Ishikawa (cell line): Measurements from ENCODE around the gene SLC25A2.

Experiments used
- EP300 ChIP-seq: IDR thresholded peaks from 2 replicates; pipeline ENCODE4 v1.6.1; 2012; ENCODE audit warnings: borderline replicate concordance
- MAX ChIP-seq: IDR thresholded peaks from 2 replicates; pipeline ENCODE4 v1.6.1; 2012
- REST ChIP-seq: IDR thresholded peaks from 2 replicates; pipeline ENCODE4 v1.6.1; 2012; ENCODE audit warnings: low read depth, mild to moderate bottlenecking
- TCF12 ChIP-seq: IDR thresholded peaks from 2 replicates; pipeline ENCODE4 v1.6.1; 2012; ENCODE audit warnings: low read depth
- ZBTB7A ChIP-seq: IDR thresholded peaks from 2 replicates; pipeline ENCODE4 v1.6.1; 2012; ENCODE audit warnings: low read depth

- no peak for TF ChIP-seq ZBTB7A
- TF ChIP-seq TCF12 = no peak
- no peak for TF ChIP-seq EP300
- no peak for TF ChIP-seq REST
- no peak for TF ChIP-seq MAX
Observed at GRCh38 chr5:141351591-141351990, 47.7 kb upstream of the SLC25A2 start.
